ENCODE results near the gene FAM110A.
"Not testable (repeated sequence)": the region's sequence is repeated elsewhere in the genome, so short reads cannot be mapped to it uniquely, and the experiment has no call there.

Gene FAM110A

DNA sequence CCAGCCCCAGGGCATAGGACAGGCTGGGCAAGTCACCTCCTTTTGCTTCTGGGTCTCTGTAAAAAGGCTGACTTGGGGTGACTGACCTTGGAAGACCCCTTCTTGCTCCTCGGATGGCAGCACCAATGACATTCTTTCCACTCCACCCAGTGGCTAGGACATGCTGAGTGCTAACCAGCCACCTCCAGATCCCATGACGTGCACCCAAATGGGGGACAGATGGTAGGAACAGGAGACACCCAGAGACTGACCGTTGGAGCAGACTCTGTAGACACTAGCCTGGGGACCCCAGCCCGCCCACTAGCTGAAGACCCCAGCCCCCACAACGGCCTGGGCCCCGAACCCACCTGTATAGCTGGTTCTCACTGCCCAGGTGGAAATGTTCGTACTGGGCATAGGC is 44.3 kb downstream of the FAM110A start:
- DNase-seq = no peak

DNA sequence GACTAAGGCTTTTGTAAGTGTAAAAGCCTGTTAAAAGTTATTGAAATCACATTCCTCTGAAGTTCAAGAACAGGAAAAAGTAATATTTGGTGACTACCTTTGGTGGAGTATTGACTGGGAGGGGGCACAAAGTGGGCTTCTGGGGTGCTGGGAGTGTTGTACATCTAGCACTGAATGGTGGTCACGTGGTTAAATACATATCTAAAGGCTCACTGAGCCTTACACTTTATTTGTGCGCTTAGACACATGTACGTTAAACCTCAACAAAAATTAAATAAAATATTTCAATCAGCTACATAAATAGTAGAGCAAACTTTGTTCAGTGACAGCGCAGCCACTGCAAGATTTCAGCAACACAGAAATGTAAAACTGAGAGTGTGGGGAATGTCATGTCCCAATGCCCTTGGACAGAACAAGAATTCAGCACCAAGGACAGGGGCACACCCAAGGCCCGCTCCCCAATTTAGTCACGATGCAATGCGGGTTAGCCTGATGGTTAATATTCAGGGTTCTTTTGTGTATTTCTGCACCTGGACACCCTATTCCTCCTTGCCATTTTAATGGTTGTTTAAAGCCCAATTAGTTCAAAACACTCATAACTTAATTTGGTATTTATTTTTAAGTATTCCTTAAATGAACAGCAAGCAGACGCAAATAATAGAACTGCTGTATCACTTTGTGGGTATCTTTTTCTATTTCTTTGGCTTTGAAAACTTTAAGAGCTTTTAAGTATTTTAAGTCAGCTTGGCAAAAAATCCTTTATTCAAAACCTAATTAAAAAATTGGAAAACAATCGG is 45.2 kb downstream of the FAM110A start:
- no peak for DNase-seq

DNA sequence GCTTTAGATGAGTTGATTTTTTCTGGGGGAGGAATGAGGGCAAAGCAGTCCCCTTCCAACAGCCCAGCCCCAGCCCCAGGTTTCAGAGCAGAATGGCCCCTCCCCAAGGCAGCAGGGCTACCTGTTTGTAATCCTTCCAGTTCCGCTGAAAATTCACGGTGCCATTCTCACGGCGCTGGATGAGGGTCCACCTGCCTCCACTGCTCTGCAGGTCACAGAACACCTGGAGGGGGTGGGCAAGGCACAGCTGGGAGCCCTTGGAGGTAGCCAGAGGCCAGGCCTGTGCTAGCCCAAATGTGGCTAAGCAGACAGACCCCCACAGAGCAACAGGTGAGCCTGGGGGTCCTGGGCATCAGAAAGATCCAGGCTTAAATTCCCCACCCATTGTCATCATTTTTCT is 46.1 kb downstream of the FAM110A start:
- no peak for DNase-seq

DNA sequence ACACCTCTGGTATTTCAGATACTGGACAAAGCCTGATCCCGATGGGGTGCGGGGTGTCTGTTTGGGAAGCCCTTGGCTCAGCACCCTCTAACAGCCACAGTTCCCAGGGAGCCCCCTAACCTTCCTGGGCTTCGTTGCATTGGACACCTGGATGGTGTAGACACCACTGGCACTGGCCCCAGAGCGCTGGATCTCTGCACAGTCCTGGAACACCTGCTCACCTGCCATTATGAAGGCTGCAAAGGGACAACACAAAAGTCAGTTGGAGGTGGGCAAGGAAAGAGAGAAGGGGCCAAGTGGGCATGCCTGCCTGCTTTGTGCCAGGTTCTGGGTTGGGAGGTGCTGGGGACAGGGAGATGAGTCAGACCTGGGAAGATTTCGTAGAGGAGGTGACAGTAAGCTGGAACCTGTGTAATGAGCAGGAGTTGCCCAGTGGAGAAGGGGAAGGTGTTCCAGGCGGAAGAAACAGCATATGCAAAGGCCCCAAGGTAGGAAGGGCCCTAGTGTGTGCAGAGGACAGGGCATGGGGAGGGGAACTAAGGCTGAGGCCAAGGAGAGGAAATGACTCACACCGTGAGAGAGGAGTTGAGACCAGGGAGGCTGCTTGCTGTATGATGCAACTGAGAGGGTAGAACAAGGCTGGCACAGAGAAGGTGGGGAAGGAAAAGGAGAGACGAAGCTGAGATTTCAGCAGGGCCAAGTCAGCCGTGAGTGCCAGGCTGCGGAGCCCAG is 47.7 kb downstream of the FAM110A start:
- no peak for DNase-seq

DNA sequence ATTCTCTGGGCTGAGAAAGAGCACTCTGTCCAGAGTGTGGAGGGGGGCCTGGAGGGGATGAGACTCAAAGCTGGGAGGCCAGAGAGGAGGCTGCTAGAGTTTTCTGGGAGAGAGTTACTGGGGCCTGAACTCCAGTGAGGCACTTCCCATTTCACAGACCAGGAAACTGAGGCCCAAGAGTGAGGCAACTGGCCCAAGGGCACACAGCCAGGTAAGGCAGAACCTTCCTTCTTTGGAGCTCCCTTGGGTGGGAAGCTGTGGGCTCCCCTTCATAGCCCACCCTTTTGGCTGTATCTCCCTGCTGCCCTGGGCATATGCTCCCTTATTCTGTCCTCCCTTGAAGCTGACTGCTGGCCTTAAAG is 48.2 kb downstream of the FAM110A start:
- DNase-seq = no peak

DNA sequence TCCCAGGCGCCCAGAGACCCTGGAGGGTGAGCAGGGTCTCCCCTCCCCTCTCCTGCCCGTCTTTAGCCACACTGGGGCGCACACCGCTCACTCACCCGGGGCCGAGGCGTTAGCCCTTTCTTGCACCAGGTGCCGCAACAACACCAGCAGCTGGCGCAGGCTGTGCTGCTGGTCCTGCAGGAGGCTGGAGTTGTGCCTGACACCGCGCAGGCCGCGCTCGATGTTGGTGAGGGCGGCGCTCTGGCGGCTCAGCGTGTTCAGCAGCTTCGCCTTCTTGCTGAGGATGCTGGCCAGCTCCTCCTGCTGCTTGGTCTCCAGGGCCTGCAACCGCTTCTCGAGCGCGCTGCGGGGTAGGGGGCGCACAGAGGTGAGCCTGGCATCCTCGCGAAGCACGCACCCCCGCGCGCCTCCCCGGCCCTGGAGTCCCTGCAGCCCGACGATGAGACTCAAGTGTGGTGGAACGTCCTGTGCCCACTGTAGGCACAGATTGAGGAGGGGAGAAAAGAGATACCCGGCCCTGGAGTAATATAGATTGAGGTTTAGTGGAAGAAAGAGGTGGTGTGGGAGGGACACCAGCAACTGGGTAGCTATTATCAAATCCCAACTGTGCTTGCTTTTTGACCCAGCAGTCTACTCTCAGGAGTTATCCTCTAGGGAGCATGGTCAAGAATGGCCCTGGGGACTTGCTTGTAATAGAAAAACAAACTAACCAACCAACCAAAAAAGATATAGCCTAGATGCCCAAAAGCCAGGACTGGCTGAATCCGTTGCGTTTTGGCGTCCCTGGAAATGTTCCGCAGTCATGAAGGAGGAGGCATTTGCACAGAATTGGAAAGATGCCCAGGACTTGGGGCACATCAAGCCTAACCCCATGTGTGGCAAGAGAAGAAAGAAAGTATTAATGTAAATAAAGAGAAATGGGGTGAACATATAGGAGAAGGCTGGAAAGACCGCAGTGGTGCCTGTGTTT is 51.8 kb downstream of the FAM110A start:
- no peak for DNase-seq

DNA sequence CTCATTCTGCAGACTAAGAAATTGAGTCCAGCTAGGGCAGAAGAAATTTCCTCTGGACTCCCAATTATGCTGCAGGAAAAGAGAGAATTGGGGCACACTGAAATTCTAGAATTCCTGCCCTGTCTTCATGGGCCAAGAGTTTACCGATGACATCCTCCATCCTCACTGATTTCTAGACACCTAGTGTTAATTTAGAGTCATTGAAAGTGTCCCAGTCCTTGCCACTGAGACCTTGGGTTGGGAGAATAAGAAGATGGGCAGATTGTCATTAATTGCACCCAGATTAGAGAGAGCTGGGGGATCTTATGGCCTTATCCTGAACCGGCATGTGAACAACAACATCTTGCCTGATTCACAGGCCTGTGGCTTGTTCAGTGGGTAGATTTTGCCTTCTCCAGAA is 53.6 kb downstream of the FAM110A start:
- DNase-seq = no peak

DNA sequence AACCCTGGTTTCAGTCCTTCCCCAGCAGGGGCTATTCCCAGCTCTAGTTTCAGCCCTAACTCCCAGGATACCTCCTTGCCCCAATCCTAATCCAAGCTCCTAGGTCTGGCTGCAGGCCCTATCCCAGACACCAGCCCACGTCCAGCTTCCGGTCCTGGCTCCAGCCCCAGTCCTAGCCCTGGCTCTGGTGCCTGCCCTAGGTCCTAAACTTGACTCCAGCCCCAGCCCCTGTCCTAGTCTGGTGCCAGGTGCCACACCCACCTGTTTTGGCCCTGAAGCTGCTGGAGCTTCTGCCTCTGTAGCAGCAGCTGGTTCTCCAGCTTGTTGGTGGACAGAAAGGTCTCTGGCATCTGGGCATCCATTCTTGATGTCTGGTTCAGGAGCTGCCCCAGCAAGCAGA is 54.5 kb downstream of the FAM110A start:
- no peak for DNase-seq

DNA sequence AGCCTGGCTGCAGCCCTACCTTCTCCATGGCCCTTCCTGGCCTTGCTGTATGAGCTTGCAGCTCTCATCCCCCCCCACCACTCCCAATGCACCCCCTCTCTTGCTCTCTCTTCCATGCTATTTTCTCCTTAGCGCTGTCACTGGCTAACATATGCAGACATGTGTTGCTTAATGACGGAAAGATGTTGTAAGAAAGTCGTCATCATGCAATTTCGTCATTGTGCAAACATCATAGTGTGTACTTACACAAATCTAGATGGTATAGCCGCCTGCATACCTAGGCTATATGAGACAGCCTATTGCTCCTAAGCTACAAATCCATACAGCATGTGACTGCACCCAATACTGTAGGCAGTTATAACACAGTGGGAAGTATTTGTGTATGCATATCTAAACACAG is 55.6 kb downstream of the FAM110A start:
- no peak for DNase-seq

DNA sequence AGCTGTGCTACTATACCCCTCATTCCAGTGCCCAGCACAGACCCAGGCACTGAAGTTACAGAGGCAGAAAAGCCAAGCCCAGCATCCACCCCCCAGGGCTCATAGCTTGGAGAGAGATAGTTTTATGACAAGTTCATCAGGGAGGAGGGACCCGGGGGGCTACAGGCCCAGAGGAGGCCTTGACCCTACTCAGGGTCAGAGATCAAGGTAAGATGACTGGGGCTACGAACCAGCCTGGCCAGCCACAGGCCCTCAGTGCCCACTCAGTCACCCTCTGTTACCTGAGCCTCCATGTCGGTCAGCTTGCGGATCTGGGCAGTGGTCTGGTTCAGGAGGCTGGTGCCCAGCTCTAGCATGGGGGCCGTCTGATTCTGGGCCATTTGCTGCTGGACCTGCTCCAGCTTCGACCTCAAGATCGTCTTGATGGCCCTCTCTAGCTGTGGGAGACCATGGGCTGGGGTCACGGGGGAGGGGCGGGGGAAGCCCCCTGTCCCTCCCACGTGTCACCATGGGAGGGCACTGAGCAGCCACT is 56.5 kb downstream of the FAM110A start:
- no peak for DNase-seq

DNA sequence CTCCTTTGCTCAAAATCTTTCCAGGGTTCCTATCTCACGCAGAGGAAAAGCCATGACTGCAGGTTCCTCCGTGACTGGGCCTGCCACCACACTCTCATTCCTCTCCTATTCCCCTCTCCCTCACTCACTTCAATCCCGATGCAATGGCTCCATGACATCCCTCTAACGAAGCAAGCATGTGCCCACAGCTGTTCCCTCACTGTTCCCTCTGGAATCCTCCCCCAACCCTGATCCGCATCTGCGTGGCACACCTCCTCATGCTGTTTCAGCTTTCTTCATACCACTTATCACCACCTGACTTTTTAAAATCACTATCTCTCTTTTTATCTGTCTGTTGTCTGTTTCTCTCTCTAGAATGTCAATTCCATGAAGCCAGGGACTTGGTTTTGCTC is 57.1 kb downstream of the FAM110A start:
- no peak for DNase-seq

DNA sequence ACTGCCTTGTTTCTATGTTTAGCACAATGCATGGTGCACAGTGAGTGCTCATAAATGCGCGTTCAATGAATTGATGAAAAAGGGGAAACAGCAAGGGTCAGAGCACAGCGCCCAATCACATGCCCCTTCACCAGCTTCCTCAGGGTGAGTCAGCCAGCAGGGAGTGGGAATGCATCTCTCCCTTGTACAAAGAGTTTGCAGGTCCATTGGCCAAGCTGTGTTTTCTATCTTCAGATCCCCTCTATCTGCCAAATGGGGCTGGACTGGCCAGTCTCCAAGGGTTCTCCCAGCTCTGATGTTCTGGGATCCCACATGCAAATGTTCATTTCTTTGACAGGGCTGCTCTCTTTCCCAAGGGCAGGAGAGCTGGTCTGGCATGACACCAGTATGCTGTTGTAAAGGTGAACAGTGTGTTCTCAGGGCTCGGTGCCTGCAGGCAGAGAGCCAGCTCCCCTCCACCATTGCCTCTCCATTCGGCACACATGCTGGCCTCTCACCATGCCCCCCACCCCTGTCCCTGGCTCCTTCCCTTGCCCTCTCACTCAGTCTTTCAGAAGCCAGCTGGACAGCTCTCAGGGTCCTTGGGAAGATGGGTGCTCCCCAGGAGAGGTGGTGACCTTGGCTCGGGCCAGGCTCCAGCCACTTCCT is 57.7 kb downstream of the FAM110A start:
- DNase-seq = no peak

DNA sequence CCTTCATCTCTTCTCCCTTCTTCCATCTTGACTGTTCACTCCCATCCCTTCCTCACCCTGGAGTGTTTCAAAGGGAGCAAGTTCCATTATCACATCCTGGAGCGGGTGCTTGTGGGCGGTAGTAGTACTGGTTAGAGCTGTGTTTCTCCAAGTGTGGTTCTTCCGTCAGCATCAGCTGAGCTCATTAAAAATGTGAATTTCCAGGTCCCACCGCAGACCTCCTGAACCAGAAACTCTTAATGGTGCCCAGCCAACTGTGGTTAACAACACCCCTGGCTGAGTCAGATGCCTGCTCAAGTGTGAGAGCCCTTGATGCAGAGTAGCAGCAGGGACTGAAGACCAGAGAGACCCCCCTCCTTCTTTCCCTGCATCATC is 58.2 kb downstream of the FAM110A start:
- DNase-seq = no peak

DNA sequence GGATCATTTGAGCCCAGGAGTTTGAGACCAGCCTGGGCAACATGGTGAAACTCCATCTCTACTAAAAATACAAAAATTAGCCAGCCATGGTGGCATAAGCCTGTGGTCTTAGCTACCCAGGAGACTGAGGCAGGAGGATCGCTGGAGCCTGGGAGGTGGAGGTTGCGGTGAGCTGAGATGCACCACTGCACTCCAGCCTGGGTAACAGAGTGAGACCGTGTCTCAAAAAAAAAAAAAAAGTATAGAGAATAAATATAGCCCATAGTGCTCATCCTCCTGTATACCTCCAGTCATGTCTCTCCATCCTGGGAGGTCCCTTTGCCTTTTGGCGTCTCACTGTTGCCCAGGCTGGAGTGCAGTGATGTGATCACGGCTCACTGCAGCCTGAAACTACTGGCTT is 58.9 kb downstream of the FAM110A start:
- not testable (repeated sequence) for DNase-seq
